ENCODE results near the gene C19orf25. TPM values are rescaled to one million over a fixed set of nuclear protein-coding genes. Genes with fewer than 3 reads are reported as not detected.

Gene C19orf25
- total and polyA plus RNA-seq, 2 of the 13 experiments (the other 11 are each of a cell fraction or from before 2014, with no cell fraction given) = 14.2 to 32.4 TPM

- TF ChIP-seq PATZ1 (CRISPR knock-in tag; IDR thresholded peaks at IDR 0.05) (peak; percentile 68), CBFB (CRISPR knock-in tag; IDR thresholded peaks at IDR 0.05) (peak; percentile 48; the same call in 1 of the 2 replicates), TFDP1 (CRISPR knock-in tag; IDR thresholded peaks at IDR 0.05; ENCODE audit: borderline replicate concordance) (peak; percentile 73), NFE2L2 (IDR thresholded peaks at IDR 0.05; ENCODE audit: low read length) (no peak), JUND (CRISPR knock-in tag; IDR thresholded peaks at IDR 0.05) (no peak), RFX1 (IDR thresholded peaks at IDR 0.05) (no peak), CSRNP1 (CRISPR knock-in tag; IDR thresholded peaks at IDR 0.05) (0 out of 2 replicates have a peak, but pooled peaks have one; percentile 26), ZFY (CRISPR knock-in tag; IDR thresholded peaks at IDR 0.05) (peak; percentile 36; the same call in 1 of the 2 replicates), HNRNPK (IDR thresholded peaks at IDR 0.05; ENCODE audit: low read depth, low read length, poor library complexity, severe bottlenecking) (no peak), ATF1 (CRISPR knock-in tag; IDR thresholded peaks at IDR 0.05) (no peak), SRY (CRISPR knock-in tag; IDR thresholded peaks at IDR 0.05) (0 out of 2 replicates have a peak, but pooled peaks have one; percentile 45), ZNF543 (CRISPR knock-in tag; IDR thresholded peaks at IDR 0.05) (no peak), CC2D1A (CRISPR knock-in tag; IDR thresholded peaks at IDR 0.05) (no peak), SIN3B (IDR thresholded peaks at IDR 0.05; ENCODE audit: low read length) (no peak), ZNF580 (CRISPR knock-in tag; IDR thresholded peaks at IDR 0.05; ENCODE audit: borderline replicate concordance, low read depth) (0 out of 2 replicates have a peak, but pooled peaks have one; percentile 26), ZFP90 (CRISPR knock-in tag; IDR thresholded peaks at IDR 0.05; ENCODE audit: borderline replicate concordance) (peak; percentile 71; the same call in 1 of the 2 replicates), ZNF703 (CRISPR knock-in tag; IDR thresholded peaks at IDR 0.05; ENCODE audit: borderline replicate concordance) (0 out of 2 replicates have a peak, but pooled peaks have one; percentile 55), MAX (IDR thresholded peaks at IDR 0.05) (peak; percentile 86), SNAI1 (CRISPR knock-in tag; IDR thresholded peaks at IDR 0.05; ENCODE audit: borderline replicate concordance) (no peak), MXI1 (IDR thresholded peaks at IDR 0.05; ENCODE audit: borderline replicate concordance, low read depth, low read length) (0 out of 3 replicates have a peak, but pooled peaks have one; percentile 29), SIN3A (IDR thresholded peaks at IDR 0.05; ENCODE audit: borderline replicate concordance, low read depth, low read length) (no peak), TFE3 (CRISPR knock-in tag; IDR thresholded peaks at IDR 0.05) (peak; percentile 67; the same call in 1 of the 2 replicates), CCDC6 (CRISPR knock-in tag; IDR thresholded peaks at IDR 0.05) (0 out of 2 replicates have a peak, but pooled peaks have one; percentile 75)
Observed at GRCh38 chr19:1503089-1503924, 24.3 kb upstream of the C19orf25 start (continued).
